H1 (cell line): ENCODE data around the gene KIF1B. TPM values are rescaled to one million over a fixed set of nuclear protein-coding genes. Genes with fewer than 3 reads are reported as not detected.

Source experiments
- CTCF ChIA-PET: fragments of 300-600 bp; sonication (Branson Sonifier 250); formaldehyde crosslinking; loops from one replicate; lab custom pipeline; 2021; ENCODE audit not compliant: partially characterized antibody; lab: Charles Lee
- POLR2A ChIA-PET: fragments of 300-600 bp; sonication (Branson Sonifier 250); formaldehyde crosslinking; loops from one replicate; lab custom pipeline; 2021; ENCODE audit warnings: inconsistent platforms; ENCODE audit not compliant: partially characterized antibody; lab: Charles Lee
- DNase-seq, 2 experiments: peaks; one replicate each; pipeline versions ENCODE4 v3.0.0 to v3.0.0-alpha.2; 2010 to 2022; ENCODE audit warnings: low spot score in 2 of 2, low read depth in 1 of 2, mixed read lengths in 1 of 2
- FAIRE-seq: peaks from 2 replicates; lab custom pipeline; 2011; peaks lifted over from hg19 to GRCh38; lab: Jason Lieb, UNC
- H2AFZ ChIP-seq: 2 replicates; pipeline ENCODE4 v1.8.1; 2012; ENCODE audit warnings: low read length, inconsistent platforms
- H2AK5ac ChIP-seq: 2 replicates; pipeline ENCODE4 v1.6.1; 2013; ENCODE audit warnings: low read depth, low read length
- H2BK120ac ChIP-seq: replicated peaks from 2 replicates; pipeline ENCODE3; 2013; ENCODE audit warnings: low read depth, low read length, inconsistent platforms
- H2BK12ac ChIP-seq: 2 replicates; pipeline ENCODE4 v1.6.1; 2013; ENCODE audit warnings: low read depth, low read length
- H2BK15ac ChIP-seq: 2 replicates; pipeline ENCODE4 v1.6.1; 2013; ENCODE audit warnings: low read length
- H2BK20ac ChIP-seq: 2 replicates; pipeline ENCODE4 v1.6.1; 2013; ENCODE audit warnings: low read length
- H2BK5ac ChIP-seq: 2 replicates; pipeline ENCODE4 v1.6.1; 2013; ENCODE audit warnings: low read depth, low read length
- H3K14ac ChIP-seq: 2 replicates; pipeline ENCODE4 v1.6.1; 2013; ENCODE audit warnings: inconsistent platforms; ENCODE audit not compliant: insufficient read length
- H3K18ac ChIP-seq: 2 replicates; pipeline ENCODE4 v1.6.1; 2013; ENCODE audit warnings: low read length; ENCODE audit errors: extremely low read depth
- H3K23ac ChIP-seq: 2 replicates; pipeline ENCODE4 v1.6.1; 2013; ENCODE audit warnings: inconsistent platforms; ENCODE audit not compliant: insufficient read length
- H3K23me2 ChIP-seq: 2 replicates; pipeline ENCODE4 v1.6.1; 2013; ENCODE audit warnings: low read depth, low read length
- H3K27ac ChIP-seq: 2 replicates; pipeline ENCODE4 v1.6.1; 2011; ENCODE audit warnings: low read depth, low read length, inconsistent platforms
- H3K27me3 ChIP-seq, 4 experiments: replicated peaks in 1 of 4; 1 replicate in 1 of 4; 2 replicates in 3 of 4; pipeline versions ENCODE4 v1.6.1 to v1.8.1; 2011 to 2013; ENCODE audit warnings: low read length in 3 of 4, mild to moderate bottlenecking in 3 of 4, inconsistent platforms in 2 of 4, mixed read lengths in 2 of 4, moderate library complexity in 1 of 4; ENCODE audit not compliant: control insufficient read depth in 3 of 4, insufficient read depth in 3 of 4; ENCODE audit errors: extremely low read depth in 1 of 4
- H3K36me3 ChIP-seq, 4 experiments: 2 replicates each; pipeline versions ENCODE4 v1.6.1 to v1.8.1; 2011 to 2013; ENCODE audit warnings: mild to moderate bottlenecking in 4 of 4, low read length in 3 of 4, moderate library complexity in 2 of 4, control low read depth in 1 of 4, inconsistent platforms in 1 of 4; ENCODE audit not compliant: insufficient read depth in 4 of 4, control insufficient read depth in 2 of 4
- H3K4ac ChIP-seq: replicated peaks from 2 replicates; pipeline ENCODE3; 2013; ENCODE audit warnings: low read length, low read depth, mixed read lengths, inconsistent platforms; ENCODE audit not compliant: insufficient read length
- H3K4me1 ChIP-seq, 4 experiments: replicated peaks in 1 of 4; 1 replicate in 1 of 4; 2 replicates in 3 of 4; pipeline versions ENCODE4 v1.6.1 to v1.8.1; 2011 to 2013; ENCODE audit warnings: low read length in 3 of 4, inconsistent platforms in 2 of 4, mixed read lengths in 1 of 4; ENCODE audit not compliant: insufficient read depth in 4 of 4, control insufficient read depth in 3 of 4
- H3K4me2 ChIP-seq, 2 experiments: 2 replicates each; pipeline versions ENCODE4 v1.6.1 to v1.8.1; 2011 to 2013; ENCODE audit warnings: low read depth in 2 of 2, low read length in 2 of 2, control low read depth in 1 of 2, inconsistent platforms in 1 of 2, mild to moderate bottlenecking in 1 of 2; ENCODE audit not compliant: insufficient read depth in 1 of 2
- H3K4me3 ChIP-seq, 4 experiments: fragments of 200-600, 300-600 bp in 1 of 4; sonication (generic), shearing (Covaris generic), sonication (Bioruptor Twin) in 1 of 4; 2 replicates each; pipeline versions ENCODE4 v1.5.1 to v1.8.1; 2011 to 2016; ENCODE audit warnings: low read length in 4 of 4, low read depth in 3 of 4, control low read depth in 2 of 4, inconsistent platforms in 2 of 4, mild to moderate bottlenecking in 2 of 4, mixed read lengths in 1 of 4, moderate library complexity in 1 of 4; ENCODE audit not compliant: insufficient read depth in 2 of 4; ENCODE audit errors: extremely low read depth in 1 of 4
- H3K56ac ChIP-seq: replicated peaks from 2 replicates; pipeline ENCODE3; 2013; ENCODE audit warnings: low read depth, mild to moderate bottlenecking, mixed read lengths, low read length, inconsistent platforms; ENCODE audit not compliant: insufficient read length
- H3K79me1 ChIP-seq: 2 replicates; pipeline ENCODE4 v1.6.1; 2013; ENCODE audit warnings: low read depth, low read length, control low read depth
- H3K79me2 ChIP-seq, 2 experiments: 2 replicates each; pipeline versions ENCODE4 v1.6.1 to v1.8.1; 2012 to 2013; ENCODE audit warnings: low read length in 2 of 2, mild to moderate bottlenecking in 2 of 2, inconsistent platforms in 1 of 2; ENCODE audit not compliant: insufficient read depth in 2 of 2, control insufficient read depth in 1 of 2
- H3K9ac ChIP-seq, 4 experiments: replicated peaks in 1 of 4; 1 replicate in 1 of 4; 2 replicates in 3 of 4; pipeline versions ENCODE4 v1.6.1 to v1.8.1; 2011 to 2013; ENCODE audit warnings: low read depth in 3 of 4, low read length in 3 of 4, control low read depth in 2 of 4, mild to moderate bottlenecking in 2 of 4, moderate library complexity in 2 of 4, inconsistent platforms in 1 of 4; ENCODE audit errors: extremely low read depth in 1 of 4
- H3K9me3 ChIP-seq, 2 experiments: 2 replicates each; pipeline versions ENCODE4 v1.6.1 to v1.8.1; 2012 to 2013; ENCODE audit warnings: mild to moderate bottlenecking in 2 of 2, moderate library complexity in 2 of 2, control low read depth in 1 of 2, inconsistent platforms in 1 of 2, low read depth in 1 of 2, low read length in 1 of 2, mixed read lengths in 1 of 2; ENCODE audit not compliant: insufficient read depth in 2 of 2
- H4K20me1 ChIP-seq, 2 experiments: replicated peaks in 1 of 2; 2 replicates each; pipeline versions ENCODE3 to v1.8.1; 2011 to 2013; ENCODE audit warnings: inconsistent platforms in 2 of 2, low read length in 2 of 2, mild to moderate bottlenecking in 1 of 2; ENCODE audit not compliant: insufficient read depth in 2 of 2, control insufficient read depth in 1 of 2
- H4K5ac ChIP-seq: 2 replicates; pipeline ENCODE4 v1.6.1; 2013; ENCODE audit warnings: low read length, low read depth, mixed read lengths, inconsistent platforms; ENCODE audit not compliant: insufficient read length
- H4K8ac ChIP-seq: 2 replicates; pipeline ENCODE4 v1.8.0; 2013; ENCODE audit warnings: mild to moderate bottlenecking, moderate library complexity, low read length, inconsistent platforms; ENCODE audit not compliant: insufficient read depth; ENCODE audit errors: extremely low read depth
- H4K91ac ChIP-seq: replicated peaks from 2 replicates; pipeline ENCODE3; 2013; ENCODE audit warnings: low read length, mixed read lengths, inconsistent platforms; ENCODE audit not compliant: insufficient read length
- ASH2L ChIP-seq: fragments of 200-600, 300-600 bp; sonication (generic); IDR thresholded peaks from one replicate; pipeline ENCODE4 v1.7.1; 2017; ENCODE audit warnings: low read length
- EGR1 ChIP-seq: IDR thresholded peaks from 2 replicates; pipeline ENCODE4 v1.6.1; 2011; ENCODE audit warnings: low read depth, low read length, borderline replicate concordance
- KDM4A ChIP-seq: IDR thresholded peaks from one replicate; pipeline ENCODE4 v1.7.1; 2012; ENCODE audit warnings: low read depth, mild to moderate bottlenecking, moderate library complexity, low read length, inconsistent platforms; ENCODE audit not compliant: severe bottlenecking
- SAP30 ChIP-seq: fragments of 300-600 bp; sonication (generic); IDR thresholded peaks from 2 replicates; pipeline ENCODE4 v1.7.1; 2012; ENCODE audit warnings: low read length, moderate library complexity, mild to moderate bottlenecking, inconsistent platforms; ENCODE audit not compliant: insufficient read depth, insufficient replicate concordance
- SIN3A ChIP-seq, 2 experiments: IDR thresholded peaks in 1 of 2; conservative IDR thresholded peaks in 1 of 2; 2 replicates each; pipeline ENCODE4 v1.6.1; 2011 to 2012; ENCODE audit warnings: low read length in 2 of 2, improper control_type of control experiment in 1 of 2, low read depth in 1 of 2, mild to moderate bottlenecking in 1 of 2
- TAF7 ChIP-seq: optimal IDR thresholded peaks from 2 replicates; pipeline ENCODE3; 2011; ENCODE audit warnings: low read depth, mild to moderate bottlenecking, inconsistent platforms, low read length, moderate library complexity, borderline replicate concordance
- WGBS, 2 experiments: shearing (Covaris generic) in 1 of 2; methylation state at CpG; one replicate each; pipeline versions ENCODE4 v1.1.6 to v1.1.7; 2013 to 2015; ENCODE audit warnings: low lambda C conversion rate in 2 of 2, mixed read lengths in 2 of 2, inconsistent platforms in 1 of 2, low coverage in 1 of 2, missing lambda C conversion rate in 1 of 2; ENCODE audit not compliant: insufficient replicate concordance in 2 of 2, insufficient coverage in 1 of 2, insufficient read length in 1 of 2; ENCODE audit errors: extremely low coverage in 1 of 2, missing lambda C conversion rate in 1 of 2; 5-methylcytosine and 5-hydroxymethylcytosine counted together
- polyA plus RNA-seq, 7 experiments: library from polyadenylated mRNA; depleted of rRNA in 3 of 7; stranded (reverse) in 5 of 7; unstranded in 2 of 7; fragments of >200 nt in 5 of 7; fragments of 200-250 nt in 2 of 7; gene quantifications; 1 replicate in 5 of 7; 2 replicates in 1 of 7; 4 replicates in 1 of 7; pipeline versions ENCODE4 v1.2.1 to v1.2.3, GENCODE V29; 2011 to 2013; ENCODE audit warnings: missing spikeins in 2 of 7, mixed read lengths in 2 of 7
- total RNA-seq: library from RNA; stranded (reverse); fragmentation: NEBNext Ultra II Directional; extraction: Animal tissue kit (Norgen Biotek cat#: 25700); gene quantifications from 2 replicates; pipeline ENCODE4 v1.2.1, GENCODE V29; 2021

KIF1B gene
- total and polyA plus RNA-seq, 2 of the 8 experiments (the other 6 are each of a cell fraction or from before 2014, with no cell fraction given) = 39.1 to 74.2 TPM

DNA sequence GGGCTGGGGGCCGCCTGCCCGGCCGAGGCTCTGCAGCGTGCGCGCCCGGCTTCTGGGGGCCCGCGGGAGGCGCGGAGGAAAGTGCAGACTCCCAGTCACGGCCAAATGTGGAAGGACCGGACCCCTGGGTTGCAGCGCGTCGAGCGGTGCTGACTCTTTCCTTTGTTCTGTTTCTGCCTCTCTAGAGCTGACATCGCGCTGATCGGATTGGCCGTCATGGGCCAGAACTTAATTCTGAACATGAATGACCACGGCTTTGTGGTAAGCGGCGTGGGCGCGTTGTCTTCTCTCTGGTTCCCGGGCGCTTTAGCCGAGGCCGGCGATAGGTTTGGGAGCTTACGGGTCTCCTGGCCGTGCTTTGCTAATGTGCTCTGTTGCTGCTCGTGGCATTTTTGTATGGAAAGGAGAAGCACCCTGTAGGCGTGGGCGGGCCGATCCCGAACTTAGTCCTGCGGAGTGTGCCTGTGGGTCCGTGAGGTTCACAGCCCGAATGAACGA is 189.1 kb downstream of the KIF1B start:
- peaks cover 0 to 7% (median 5%) of the 10 kb centered on the region in 4 experiments; a peak in 5 of 7 replicates for H3K4me1 ChIP-seq
- no peak overlapping the region for H3K23ac ChIP-seq
- H3K18ac ChIP-seq = peak overlapping the region; percentile 85; the same call in 1 of the 2 replicates
- peak overlapping the region; percentile 64; the same call in 1 of the 2 replicates for H2AFZ ChIP-seq
- no peak overlapping the region for H2BK20ac ChIP-seq
- H3K79me2 ChIP-seq = peaks cover 10 to 26% of the 10 kb centered on the region in 2 experiments
- no peak overlapping the region for H3K14ac ChIP-seq
- no peak for FAIRE-seq
- TF ChIP-seq KDM4A (peak; percentile 16), ASH2L (peak; percentile 41), EGR1 (0 out of 2 replicates have a peak, but pooled peaks have one; percentile 11), TAF7 (no peak), SIN3A (conservative IDR thresholded peaks at IDR 0.05 in 1 of 2, IDR thresholded peaks at IDR 0.05 in 1 of 2; ENCODE audit: low read depth in 1 of 2, low read length in 2 of 2) (peak; percentile 24 to 53; a peak in 2 of 4 replicates), SAP30 (peak; percentile 48)
- H2BK120ac ChIP-seq = no peak overlapping the region
- WGBS, 2 experiments = 3% methylated on average over 42 of the region's 42 CpGs; no CpG with 5 or more reads in 1 of the 2 experiments
- H3K9ac ChIP-seq = peak overlapping the region; percentile 55 to 91 (median 76); a peak in 6 of 7 replicates
- H3K27ac ChIP-seq = peak overlapping the region; percentile 90
- no peak overlapping the region for H2AK5ac ChIP-seq
- H3K27me3 ChIP-seq = no peaks in the 10 kb centered on the region
- H4K5ac ChIP-seq = no peak overlapping the region
- CTCF ChIA-PET = interaction anchor here (1.3 to 2.8 kb wide), 5 partner anchors 11 to 94 kb away, joined by 3 to 22 read pairs (median 11); partner anchors contain the start of gene CENPS
- H2BK12ac ChIP-seq = no peak overlapping the region
- H4K91ac ChIP-seq = no peak overlapping the region
- H3K4me3 ChIP-seq = peak overlapping the region; percentile 84 to 99 (median 95)
- no peaks in the 10 kb centered on the region for H3K9me3 ChIP-seq
- H3K36me3 ChIP-seq = peaks cover 10 to 36% (median 22%) of the 10 kb centered on the region in 4 experiments
- POLR2A ChIA-PET = interaction anchor here (0.9 to 6.5 kb wide), 15 partner anchors 10 to 679 kb away, joined by 3 to 72 read pairs (median 5); partner anchors contain the start of genes CENPS, DFFA and KIF1B
- peak overlapping the region; percentile 66; the same call in 1 of the 2 replicates for H4K8ac ChIP-seq
- H3K56ac ChIP-seq = peak overlapping the region; percentile 75
- peak overlapping the region; percentile 82 to 91 for H3K4me2 ChIP-seq
- DNase-seq = no peak
- H2BK15ac ChIP-seq = no peak overlapping the region
- H2BK5ac ChIP-seq = peak overlapping the region; percentile 12; the same call in 1 of the 2 replicates
- H3K4ac ChIP-seq = peak overlapping the region; percentile 54
- no peaks in the 10 kb centered on the region; the same call in 1 of the 2 replicates for H3K79me1 ChIP-seq
- H4K20me1 ChIP-seq = peaks cover 3 to 6% of the 10 kb centered on the region in 2 experiments
- peaks cover 9% of the 10 kb centered on the region; the same call in 1 of the 2 replicates for H3K23me2 ChIP-seq
